A549 (cell line): ENCODE data around the gene MCFD2. TPM values are rescaled to one million over a fixed set of nuclear protein-coding genes. Genes with fewer than 3 reads are reported as not detected.

Experiments used
- ATAC-seq, 2 experiments: fragments of 200-7000 bp in 1 of 2; fragments of >200 bp in 1 of 2; cut with Nextera tagmentation in 1 of 2; cut with Tn5 transposase in 1 of 2; 3 replicates each; pipeline versions ENCODE4 v1.8.0 to v1.9.1; 2018 to 2020; ENCODE audit warnings: mild to moderate bottlenecking in 1 of 2, moderate library complexity in 1 of 2
- CTCF ChIA-PET: fragments of 300-600 bp; sonication (Branson Sonifier 250); formaldehyde crosslinking; extraction: SDS; loops from one replicate; lab custom pipeline; 2021; ENCODE audit warnings: antibody characterized with exemption, inconsistent platforms; lab: Yijun Ruan, JAX
- POLR2A ChIA-PET: fragments of 350-600 bp; formaldehyde crosslinking; extraction: SDS; loops from one replicate; lab custom pipeline; 2021; ENCODE audit warnings: antibody characterized with exemption, inconsistent platforms; lab: Yijun Ruan, JAX
- DNase-seq, 2 experiments: peaks; one replicate each; pipeline versions ENCODE4 v3.0.0 to v3.0.0-alpha.2; 2011 to 2016; ENCODE audit warnings: low read depth in 1 of 2, low spot score in 1 of 2
- FAIRE-seq: peaks from 2 replicates; lab custom pipeline; 2011; peaks lifted over from hg19 to GRCh38; lab: Jason Lieb, UNC
- H3K27ac ChIP-seq, 2 experiments: fragments of >200 bp; sonication (Bioruptor Twin); formaldehyde crosslinking; 3 replicates each; pipeline ENCODE4 v1.5.1; 2016 to 2017
- H3K4me1 ChIP-seq: fragments of >200 bp; sonication (Bioruptor Twin); formaldehyde crosslinking; 3 replicates; pipeline ENCODE4 v1.6.1; 2016
- H3K4me2 ChIP-seq: fragments of >200 bp; sonication (Bioruptor Twin); formaldehyde crosslinking; 3 replicates; pipeline ENCODE4 v1.6.1; 2016
- H3K4me3 ChIP-seq: fragments of >200 bp; sonication (Bioruptor Twin); formaldehyde crosslinking; 3 replicates; pipeline ENCODE4 v1.5.1; 2016
- H3K9me3 ChIP-seq: fragments of >200 bp; sonication (Bioruptor Twin); formaldehyde crosslinking; 3 replicates; pipeline ENCODE4 v1.6.1; 2016
- BHLHE40 ChIP-seq: IDR thresholded peaks from 2 replicates; pipeline ENCODE4 v1.6.1; 2012; ENCODE audit warnings: low read depth, low read length, inconsistent platforms
- CBX2 ChIP-seq: fragments of 200-600 bp; sonication (generic); IDR thresholded peaks from 2 replicates; pipeline ENCODE4 v1.6.1; 2016; ENCODE audit warnings: low read depth, mild to moderate bottlenecking, borderline replicate concordance
- CEBPB ChIP-seq, 2 experiments: fragments of >200 bp in 1 of 2; sonication (Bioruptor Twin) in 1 of 2; formaldehyde crosslinking in 1 of 2; IDR thresholded peaks; 2 replicates each; pipeline ENCODE4 v1.6.1; 2012 to 2016
- GATA3 ChIP-seq: IDR thresholded peaks from 2 replicates; pipeline ENCODE4 v1.6.1; 2012; ENCODE audit warnings: borderline replicate concordance
- HES2 ChIP-seq: fragments of >200 bp; sonication (Bioruptor Twin); formaldehyde crosslinking; IDR thresholded peaks from 2 replicates; pipeline ENCODE4 v1.6.1; 2016
- HEYL ChIP-seq: fragments of 250-450 bp; sonication (Bioruptor Pico); IDR thresholded peaks from 2 replicates; pipeline ENCODE4 v1.8.0; 2021; ENCODE audit warnings: mild to moderate bottlenecking, moderate library complexity
- HOXA7 ChIP-seq: fragments of 250-450 bp; sonication (Bioruptor Pico); IDR thresholded peaks from 2 replicates; pipeline ENCODE4 v1.5.0; 2020; ENCODE audit warnings: mild to moderate bottlenecking, moderate library complexity
- HOXB13 ChIP-seq: fragments of 250-450 bp; sonication (Bioruptor Pico); IDR thresholded peaks from 2 replicates; pipeline ENCODE4 v1.5.0; 2020; ENCODE audit warnings: low read depth, mild to moderate bottlenecking, moderate library complexity
- HOXB5 ChIP-seq: fragments of 250-450 bp; sonication (Bioruptor Pico); IDR thresholded peaks from 2 replicates; pipeline ENCODE4 v1.5.0; 2020; ENCODE audit warnings: mild to moderate bottlenecking, moderate library complexity
- KDM5A ChIP-seq: fragments of 200-600 bp; sonication (generic); IDR thresholded peaks from 2 replicates; pipeline ENCODE4 v1.6.1; 2016; ENCODE audit warnings: antibody characterized with exemption, mild to moderate bottlenecking
- MAX ChIP-seq: IDR thresholded peaks from 2 replicates; pipeline ENCODE4 v1.6.1; 2012
- MAZ ChIP-seq: fragments of 150-350 bp; IDR thresholded peaks from 2 replicates; pipeline ENCODE4 v1.6.1; 2014; ENCODE audit warnings: antibody characterized with exemption, low read depth, low read length, borderline replicate concordance
- NFE2L2 ChIP-seq: fragments of 150-350 bp; conservative IDR thresholded peaks from 2 replicates; pipeline ENCODE4 v1.6.1; 2014; ENCODE audit warnings: low read length
- POLR2A ChIP-seq: IDR thresholded peaks from 2 replicates; pipeline ENCODE4 v1.6.1; 2012; ENCODE audit warnings: mild to moderate bottlenecking, low read length
- POLR2AphosphoS2 ChIP-seq: conservative IDR thresholded peaks from 2 replicates; pipeline ENCODE4 v1.6.1; 2012; ENCODE audit warnings: low read length, improper control_type of control experiment, inconsistent platforms
- RARB ChIP-seq: fragments of 250-450 bp; sonication (Bioruptor Pico); IDR thresholded peaks from 2 replicates; pipeline ENCODE4 v1.8.0; 2021; ENCODE audit warnings: mild to moderate bottlenecking, moderate library complexity
- SMC3 ChIP-seq: fragments of >200 bp; sonication (Bioruptor Twin); formaldehyde crosslinking; IDR thresholded peaks from 3 replicates; pipeline ENCODE4 v1.6.1; 2018; ENCODE audit warnings: inconsistent platforms
- SREBF2 ChIP-seq: fragments of 450-650 bp; IDR thresholded peaks from 2 replicates; pipeline ENCODE4 v1.6.1; 2014; ENCODE audit warnings: mild to moderate bottlenecking, moderate library complexity
- ZFP36 ChIP-seq: fragments of 450-650 bp; IDR thresholded peaks from 2 replicates; pipeline ENCODE4 v1.6.1; 2014; ENCODE audit warnings: borderline replicate concordance; ENCODE audit not compliant: partially characterized antibody
- whole genome bisulfite sequencing: methylation state at CpG from one replicate; pipeline ENCODE4 v1.1.6; 2017; ENCODE audit errors: missing lambda C conversion rate; 5-methylcytosine and 5-hydroxymethylcytosine counted together
- polyA plus RNA-seq, 4 experiments: library from polyadenylated mRNA; depleted of rRNA in 3 of 4; stranded (reverse); fragments of >200 nt; fragmentation: RNase III in 1 of 4; extraction: RNeasy Plus Mini Kit Qiagen cat#74134 plus additional on column Dnase treatment in 1 of 4; gene quantifications; 2 replicates in 3 of 4; 3 replicates in 1 of 4; pipeline ENCODE4 v1.2.3, GENCODE V29; 2011 to 2017
- TF ChIP-seq, protein P1 (sequence below): fragments of 250-450 bp; sonication (Bioruptor Pico); IDR thresholded peaks from 2 replicates; pipeline ENCODE4 v1.5.0; 2021; ENCODE audit warnings: mild to moderate bottlenecking, moderate library complexity, borderline replicate concordance
- TF ChIP-seq, protein P2 (sequence below): fragments of >200 bp; sonication (Bioruptor Twin); formaldehyde crosslinking; IDR thresholded peaks from 3 replicates; pipeline ENCODE4 v1.5.1; 2016
- TF ChIP-seq, protein P3 (sequence below): fragments of 200-600 bp; sonication (generic); IDR thresholded peaks from 2 replicates; pipeline ENCODE4 v1.6.1; 2016; ENCODE audit warnings: antibody characterized with exemption, mild to moderate bottlenecking, moderate library complexity

Gene MCFD2
- polyA plus RNA-seq, 2 of the 4 experiments (the other 2 are of a cell fraction): 118 to 210 TPM

GRCh38 chr2:46952171-46952570 lies 36.6 kb upstream of the MCFD2 start:
- Histone ChIP-seq H3K9me3 (no peaks in the 10 kb centered on the region), H3K4me2 (no peak overlapping the region), H3K4me3 (no peak overlapping the region), H3K4me1 (peaks cover 53% of the 10 kb centered on the region), H3K27ac (no peak overlapping the region)
- ChIA-PET POLR2A (no interaction called here), CTCF (interaction anchor here (0.9 to 2.3 kb wide), 3 partner anchors 14 to 371 kb away, joined by 3 to 10 read pairs (median 5); no protein-coding TSS in a partner anchor)
- no peak for FAIRE-seq
- TF ChIP-seq BHLHE40 (no peak), HOXB13 (CRISPR knock-in tag) (no peak), SREBF2 (no peak), POLR2A (no peak), HES2 (no peak), CBX2 (no peak), KDM5A (no peak), SMC3 (no peak)
- TF ChIP-seq, protein P1, sequence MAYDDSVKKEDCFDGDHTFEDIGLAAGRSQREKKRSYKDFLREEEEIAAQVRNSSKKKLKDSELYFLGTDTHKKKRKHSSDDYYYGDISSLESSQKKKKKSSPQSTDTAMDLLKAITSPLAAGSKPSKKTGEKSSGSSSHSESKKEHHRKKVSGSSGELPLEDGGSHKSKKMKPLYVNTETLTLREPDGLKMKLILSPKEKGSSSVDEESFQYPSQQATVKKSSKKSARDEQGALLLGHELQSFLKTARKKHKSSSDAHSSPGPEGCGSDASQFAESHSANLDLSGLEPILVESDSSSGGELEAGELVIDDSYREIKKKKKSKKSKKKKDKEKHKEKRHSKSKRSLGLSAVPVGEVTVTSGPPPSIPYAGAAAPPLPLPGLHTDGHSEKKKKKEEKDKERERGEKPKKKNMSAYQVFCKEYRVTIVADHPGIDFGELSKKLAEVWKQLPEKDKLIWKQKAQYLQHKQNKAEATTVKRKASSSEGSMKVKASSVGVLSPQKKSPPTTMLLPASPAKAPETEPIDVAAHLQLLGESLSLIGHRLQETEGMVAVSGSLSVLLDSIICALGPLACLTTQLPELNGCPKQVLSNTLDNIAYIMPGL (CRISPR knock-in tag): no peak
- ATAC-seq: no peak
- no peak for DNase-seq
- WGBS: 96% methylated on average over 3 of the region's 3 CpGs

DNA sequence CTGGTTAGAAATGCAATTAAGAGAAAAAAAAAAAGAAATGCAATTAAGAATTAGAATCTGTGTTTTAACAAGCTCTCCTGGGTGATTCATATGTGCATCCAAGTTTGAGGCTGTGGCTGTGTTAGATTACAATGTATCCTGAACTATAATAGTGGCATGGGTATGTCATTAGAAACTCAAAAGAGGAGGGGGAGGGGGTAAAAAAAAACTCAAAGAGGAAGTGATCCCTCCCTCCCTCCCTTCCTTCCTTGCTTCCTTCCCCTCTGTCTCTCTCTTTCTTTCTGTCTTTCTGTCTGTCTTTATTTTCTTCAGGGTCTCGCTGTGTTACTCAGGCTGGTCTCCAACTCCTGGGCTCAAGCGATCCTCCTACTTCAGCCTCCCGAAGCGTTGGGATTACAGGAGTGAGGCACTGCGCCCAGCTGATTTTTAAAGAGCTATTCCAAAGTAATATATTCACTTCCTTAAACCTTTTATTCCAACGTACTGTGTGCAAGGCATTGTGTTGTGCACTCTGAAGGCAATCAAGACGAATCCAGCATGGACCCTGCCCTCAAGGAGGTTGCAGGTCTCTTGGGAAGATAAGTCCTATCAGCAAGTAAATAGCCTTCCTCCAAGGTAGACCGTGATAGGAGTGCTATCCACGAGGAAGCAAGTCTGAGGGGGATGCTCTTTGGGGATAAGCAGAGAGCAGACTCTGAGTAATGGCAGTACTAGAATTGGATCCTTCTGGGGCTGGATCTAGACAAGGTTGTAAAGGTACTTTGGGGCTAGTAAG lies 35.9 kb upstream of the MCFD2 start:
- H3K4me1 ChIP-seq: peaks cover 51% of the 10 kb centered on the region
- no peak for FAIRE-seq
- H3K4me3 ChIP-seq: no peak overlapping the region
- no peak overlapping the region; a peak in 1 of 6 replicates for H3K27ac ChIP-seq
- TF ChIP-seq POLR2AphosphoS2 (no peak), HOXB5 (CRISPR knock-in tag) (no peak), HOXA7 (CRISPR knock-in tag) (no peak), RARB (no peak), NFE2L2 (no peak), MAX (no peak), HEYL (no peak), CEBPB (IDR thresholded peaks at IDR 0.05) (no peak), ZFP36 (no peak), GATA3 (no peak), MAZ (no peak)
- TF ChIP-seq, protein P2, sequence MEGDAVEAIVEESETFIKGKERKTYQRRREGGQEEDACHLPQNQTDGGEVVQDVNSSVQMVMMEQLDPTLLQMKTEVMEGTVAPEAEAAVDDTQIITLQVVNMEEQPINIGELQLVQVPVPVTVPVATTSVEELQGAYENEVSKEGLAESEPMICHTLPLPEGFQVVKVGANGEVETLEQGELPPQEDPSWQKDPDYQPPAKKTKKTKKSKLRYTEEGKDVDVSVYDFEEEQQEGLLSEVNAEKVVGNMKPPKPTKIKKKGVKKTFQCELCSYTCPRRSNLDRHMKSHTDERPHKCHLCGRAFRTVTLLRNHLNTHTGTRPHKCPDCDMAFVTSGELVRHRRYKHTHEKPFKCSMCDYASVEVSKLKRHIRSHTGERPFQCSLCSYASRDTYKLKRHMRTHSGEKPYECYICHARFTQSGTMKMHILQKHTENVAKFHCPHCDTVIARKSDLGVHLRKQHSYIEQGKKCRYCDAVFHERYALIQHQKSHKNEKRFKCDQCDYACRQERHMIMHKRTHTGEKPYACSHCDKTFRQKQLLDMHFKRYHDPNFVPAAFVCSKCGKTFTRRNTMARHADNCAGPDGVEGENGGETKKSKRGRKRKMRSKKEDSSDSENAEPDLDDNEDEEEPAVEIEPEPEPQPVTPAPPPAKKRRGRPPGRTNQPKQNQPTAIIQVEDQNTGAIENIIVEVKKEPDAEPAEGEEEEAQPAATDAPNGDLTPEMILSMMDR: no peak
- TF ChIP-seq, protein P3, sequence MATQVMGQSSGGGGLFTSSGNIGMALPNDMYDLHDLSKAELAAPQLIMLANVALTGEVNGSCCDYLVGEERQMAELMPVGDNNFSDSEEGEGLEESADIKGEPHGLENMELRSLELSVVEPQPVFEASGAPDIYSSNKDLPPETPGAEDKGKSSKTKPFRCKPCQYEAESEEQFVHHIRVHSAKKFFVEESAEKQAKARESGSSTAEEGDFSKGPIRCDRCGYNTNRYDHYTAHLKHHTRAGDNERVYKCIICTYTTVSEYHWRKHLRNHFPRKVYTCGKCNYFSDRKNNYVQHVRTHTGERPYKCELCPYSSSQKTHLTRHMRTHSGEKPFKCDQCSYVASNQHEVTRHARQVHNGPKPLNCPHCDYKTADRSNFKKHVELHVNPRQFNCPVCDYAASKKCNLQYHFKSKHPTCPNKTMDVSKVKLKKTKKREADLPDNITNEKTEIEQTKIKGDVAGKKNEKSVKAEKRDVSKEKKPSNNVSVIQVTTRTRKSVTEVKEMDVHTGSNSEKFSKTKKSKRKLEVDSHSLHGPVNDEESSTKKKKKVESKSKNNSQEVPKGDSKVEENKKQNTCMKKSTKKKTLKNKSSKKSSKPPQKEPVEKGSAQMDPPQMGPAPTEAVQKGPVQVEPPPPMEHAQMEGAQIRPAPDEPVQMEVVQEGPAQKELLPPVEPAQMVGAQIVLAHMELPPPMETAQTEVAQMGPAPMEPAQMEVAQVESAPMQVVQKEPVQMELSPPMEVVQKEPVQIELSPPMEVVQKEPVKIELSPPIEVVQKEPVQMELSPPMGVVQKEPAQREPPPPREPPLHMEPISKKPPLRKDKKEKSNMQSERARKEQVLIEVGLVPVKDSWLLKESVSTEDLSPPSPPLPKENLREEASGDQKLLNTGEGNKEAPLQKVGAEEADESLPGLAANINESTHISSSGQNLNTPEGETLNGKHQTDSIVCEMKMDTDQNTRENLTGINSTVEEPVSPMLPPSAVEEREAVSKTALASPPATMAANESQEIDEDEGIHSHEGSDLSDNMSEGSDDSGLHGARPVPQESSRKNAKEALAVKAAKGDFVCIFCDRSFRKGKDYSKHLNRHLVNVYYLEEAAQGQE: no peak
- 89% methylated on average over 9 of the region's 9 CpGs for WGBS
- no peak for ATAC-seq
- H3K4me2 ChIP-seq: no peak overlapping the region
- CTCF ChIA-PET: interaction anchor here (0.7 to 2.3 kb wide), 7 partner anchors 15 to 458 kb away, joined by 3 to 10 read pairs (median 4); no protein-coding TSS in a partner anchor
- POLR2A ChIA-PET: no interaction called here
- no peaks in the 10 kb centered on the region for H3K9me3 ChIP-seq
- DNase-seq: no peak
